ENCODE data around the gene HSP90B1. TPM values are rescaled to one million over a fixed set of nuclear protein-coding genes. Genes with fewer than 3 reads are reported as not detected.

Gene HSP90B1
- total and polyA plus RNA-seq, 4 experiments from 2014 or later, result 199 to 534 (median 384) TPM

DNA sequence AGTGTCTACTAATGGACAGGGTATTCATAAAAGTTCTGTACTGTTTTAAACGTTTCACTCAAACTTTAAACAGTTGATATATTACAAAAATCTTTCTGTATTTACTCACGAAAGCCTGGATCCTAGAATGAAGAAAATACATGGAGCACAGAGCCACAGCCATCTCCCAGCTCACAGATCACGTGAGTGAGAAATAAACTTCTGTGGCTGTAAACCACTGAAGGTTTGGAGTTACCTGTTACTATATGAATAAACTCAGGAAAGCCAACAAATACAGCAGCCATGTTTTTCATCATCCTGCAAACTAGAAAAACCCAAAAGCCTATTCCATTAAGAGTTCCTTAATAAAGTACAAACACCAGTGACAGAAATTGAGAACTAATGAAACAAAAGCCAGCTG, 34.6 kb downstream of the HSP90B1 start:
- peak overlapping the region; percentile 84 for H3K27ac ChIP-seq (ENCODE audit: low read depth, low read length)
- H3K9me3 ChIP-seq (ENCODE audit: control insufficient read depth in 1 of 2, low read length in 2 of 2), result no peaks in the 10 kb centered on the region
- H3K36me3 ChIP-seq (ENCODE audit: insufficient read depth, low read length), result no peaks in the 10 kb centered on the region
- CTCF ChIA-PET (ENCODE audit: partially characterized antibody), result interaction anchor here (2.1 to 3.1 kb wide), 3 partner anchors 10 to 35 kb away, joined by 7 to 32 read pairs (median 10); partner anchors contain the start of gene HSP90B1
- no peak for DNase-seq
- peaks cover 28 to 60% (median 49%) of the 10 kb centered on the region in 4 donors for H3K4me1 Mint-ChIP-seq
- peaks cover 5 to 28% of the 10 kb centered on the region in 2 donors for H3K36me3 Mint-ChIP-seq
- intact Hi-C loops (cut with micrococcal nuclease), result loop anchor here (1.0 to 5.0 kb wide), 6 partner anchors 8 to 322 kb away; partner anchors contain the start of genes HSP90B1, NFYB and NT5DC3
- no peaks in the 10 kb centered on the region for H3K27me3 Mint-ChIP-seq
- peak overlapping the region; percentile 97 to 100 (median 99) for H3K27ac Mint-ChIP-seq
- H3K4me3 ChIP-seq (ENCODE audit: low read length in 2 of 2), result peak overlapping the region; percentile 65 to 99
- H3K4me3 Mint-ChIP-seq, result peak overlapping the region; percentile 98 to 99 (median 98)
- no peaks in the 10 kb centered on the region for H3K27me3 ChIP-seq (ENCODE audit: insufficient read depth, low read length)
- POLR2A ChIA-PET (ENCODE audit: partially characterized antibody), result interaction anchor here (0.8 to 3.3 kb wide), 12 partner anchors 9 to 1168 kb away, joined by 3 to 210 read pairs (median 6); partner anchors contain the start of genes HCFC2, HSP90B1 and NFYB
- no peaks in the 10 kb centered on the region for H3K9me3 Mint-ChIP-seq
- H3K4me1 ChIP-seq (ENCODE audit: insufficient read depth, low read length), result peaks cover 47% of the 10 kb centered on the region

DNA sequence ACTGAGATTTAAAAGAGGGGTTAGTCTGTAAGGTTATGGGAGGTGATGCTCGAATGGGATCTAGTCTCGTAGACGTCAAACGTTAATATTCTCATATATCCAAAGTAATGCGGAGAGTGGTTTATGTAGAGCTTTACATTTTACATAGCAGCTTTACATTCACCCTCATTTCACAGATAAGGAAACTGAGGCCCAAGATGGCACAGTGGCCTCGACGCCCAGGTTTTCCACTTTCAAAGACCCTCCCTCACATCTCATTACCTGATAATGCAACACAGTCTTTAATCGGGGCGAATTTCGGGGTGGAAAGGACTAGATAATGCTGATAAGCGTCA, 35.0 kb downstream of the HSP90B1 start:
- H3K27me3 Mint-ChIP-seq, result no peaks in the 10 kb centered on the region
- no peaks in the 10 kb centered on the region for H3K27me3 ChIP-seq (ENCODE audit: insufficient read depth, low read length)
- intact Hi-C loops (cut with micrococcal nuclease), result loop anchor here (1.0 to 5.0 kb wide), 6 partner anchors 8 to 322 kb away; partner anchors contain the start of genes HSP90B1, NFYB and NT5DC3
- H3K4me1 ChIP-seq (ENCODE audit: insufficient read depth, low read length), result peaks cover 51% of the 10 kb centered on the region
- peak overlapping the region; percentile 98 to 99 (median 98) for H3K4me3 Mint-ChIP-seq
- H3K4me1 Mint-ChIP-seq, result peaks cover 28 to 64% (median 51%) of the 10 kb centered on the region in 4 donors
- no peak for DNase-seq
- peak overlapping the region; percentile 97 to 100 (median 99) for H3K27ac Mint-ChIP-seq
- H3K9me3 Mint-ChIP-seq, result no peaks in the 10 kb centered on the region
- no peaks in the 10 kb centered on the region for H3K36me3 ChIP-seq (ENCODE audit: insufficient read depth, low read length)
- peaks cover 5 to 28% of the 10 kb centered on the region in 2 donors for H3K36me3 Mint-ChIP-seq
- ChIA-PET POLR2A (ENCODE audit: partially characterized antibody) (interaction anchor here (0.8 to 3.3 kb wide), 21 partner anchors 10 to 1167 kb away, joined by 3 to 210 read pairs (median 5); partner anchors contain the start of genes EID3, HCFC2, HSP90B1 and NFYB), CTCF (ENCODE audit: partially characterized antibody) (interaction anchor here (1.6 to 3.1 kb wide), 5 partner anchors 10 to 144 kb away, joined by 6 to 32 read pairs (median 8); partner anchors contain the start of gene HSP90B1)
- peak overlapping the region; percentile 65 to 99 for H3K4me3 ChIP-seq (ENCODE audit: low read length in 2 of 2)
- H3K9me3 ChIP-seq (ENCODE audit: control insufficient read depth in 1 of 2, low read length in 2 of 2), result no peaks in the 10 kb centered on the region
- peak overlapping the region; percentile 84 for H3K27ac ChIP-seq (ENCODE audit: low read depth, low read length)

DNA sequence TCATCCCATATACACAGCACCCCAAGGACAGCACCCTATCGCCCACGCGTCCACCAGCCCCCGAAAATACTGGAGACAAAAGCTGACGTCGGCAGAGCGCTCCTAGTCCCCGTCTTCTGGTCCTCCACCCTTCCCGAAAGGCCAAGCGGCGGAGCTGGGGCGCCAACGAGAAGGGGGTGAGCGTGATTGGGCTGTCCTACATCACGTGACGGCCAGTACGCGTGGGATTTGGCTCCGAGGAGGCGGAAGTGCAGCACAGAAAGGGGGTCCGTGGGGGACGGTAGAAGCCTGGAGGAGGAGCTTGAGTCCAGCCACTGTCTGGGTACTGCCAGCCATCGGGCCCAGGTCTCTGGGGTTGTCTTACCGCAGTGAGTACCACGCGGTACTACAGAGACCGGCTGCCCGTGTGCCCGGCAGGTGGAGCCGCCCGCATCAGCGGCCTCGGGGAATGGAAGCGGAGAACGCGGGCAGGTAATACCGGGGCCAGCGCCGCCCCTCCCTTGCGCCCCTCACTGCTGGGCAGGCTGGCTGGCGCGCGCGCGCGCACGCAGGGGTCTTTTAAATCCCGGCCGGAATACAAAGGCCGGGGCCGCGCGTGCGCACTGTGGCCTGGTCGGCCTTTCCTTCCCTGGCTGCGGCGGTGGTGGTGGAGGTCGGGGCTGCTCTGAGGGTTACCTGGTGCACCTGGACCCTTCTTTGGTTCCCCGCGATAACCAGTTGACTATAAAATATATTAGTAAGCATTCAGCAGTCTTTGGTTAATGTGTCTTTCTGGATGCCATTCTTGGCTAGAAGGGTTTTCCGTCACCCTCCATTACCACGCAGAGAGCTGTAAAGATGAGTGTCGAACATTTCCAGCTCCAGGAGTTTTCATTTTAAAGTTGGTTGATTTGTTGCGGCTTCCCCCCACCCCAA, 35.6 kb downstream of the HSP90B1 start, which contains the start of gene TDG:
Gene TDG (plus strand): TSS at position 283 of the 915 bp plus-strand sequence. CDS start 166 bp downstream, at position 449.
- intact Hi-C loops (cut with micrococcal nuclease), result loop anchor here (1.0 to 5.0 kb wide), 6 partner anchors 9 to 321 kb away; partner anchors contain the start of genes HSP90B1, NFYB and NT5DC3
- peaks cover 56% of the 10 kb centered on the region for H3K4me1 ChIP-seq (ENCODE audit: insufficient read depth, low read length)
- peak within 1 kb of the TSS; percentile 97 to 100 (median 99) for H3K27ac Mint-ChIP-seq
- H3K4me3 ChIP-seq (ENCODE audit: low read length in 2 of 2), result peak within 1 kb of the TSS; percentile 65 to 99
- H3K9me3 ChIP-seq (ENCODE audit: control insufficient read depth in 1 of 2, low read length in 2 of 2), result no peaks in the 10 kb centered on the region
- H3K36me3 Mint-ChIP-seq, result peaks cover 5 to 30% of the 10 kb centered on the region in 2 donors
- H3K36me3 ChIP-seq (ENCODE audit: insufficient read depth, low read length), result no peaks in the 10 kb centered on the region
- H3K27me3 Mint-ChIP-seq, result no peaks in the 10 kb centered on the region
- peaks cover 28 to 67% (median 54%) of the 10 kb centered on the region in 4 donors for H3K4me1 Mint-ChIP-seq
- H3K27me3 ChIP-seq (ENCODE audit: insufficient read depth, low read length), result no peaks in the 10 kb centered on the region
- H3K4me3 Mint-ChIP-seq, result peak within 1 kb of the TSS; percentile 98 to 99 (median 98)
- POLR2A ChIA-PET (ENCODE audit: partially characterized antibody), result interaction anchor here (0.8 to 3.3 kb wide), 22 partner anchors 10 to 1167 kb away, joined by 3 to 210 read pairs (median 5); partner anchors contain the start of genes EID3, HCFC2, HSP90B1 and NFYB
- peak within 1 kb of the TSS; percentile 84 for H3K27ac ChIP-seq (ENCODE audit: low read depth, low read length)
- CTCF ChIA-PET (ENCODE audit: partially characterized antibody), result interaction anchor here (1.6 to 3.1 kb wide), 5 partner anchors 11 to 143 kb away, joined by 6 to 32 read pairs (median 8); partner anchors contain the start of gene HSP90B1
- H3K9me3 Mint-ChIP-seq, result no peaks in the 10 kb centered on the region
- DNase-seq, result peak; percentile 93 to 99 (median 96)

DNA sequence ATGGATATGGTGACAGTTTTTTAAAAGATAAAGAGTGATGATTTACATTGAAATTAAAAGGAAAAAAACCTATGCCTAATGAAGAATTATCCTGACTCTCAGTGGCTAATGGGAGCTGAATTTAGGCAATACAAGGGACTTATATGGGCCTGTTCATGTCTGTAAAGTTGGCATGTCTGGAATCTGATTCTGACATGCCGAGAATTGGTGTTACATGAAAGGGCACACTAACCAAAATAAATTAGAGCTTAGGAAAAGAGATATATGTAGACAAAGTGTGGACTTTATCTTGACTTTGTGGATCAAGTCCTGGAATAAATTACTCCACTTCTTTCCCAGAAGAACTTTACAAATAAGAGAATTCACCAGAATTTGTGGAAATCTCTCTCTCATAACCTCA, 36.5 kb downstream of the HSP90B1 start:
- ChIA-PET CTCF (ENCODE audit: partially characterized antibody) (interaction anchor here (1.6 to 3.1 kb wide), 5 partner anchors 12 to 142 kb away, joined by 6 to 32 read pairs (median 8); partner anchors contain the start of gene HSP90B1), POLR2A (ENCODE audit: partially characterized antibody) (interaction anchor here (0.7 to 3.3 kb wide), 11 partner anchors 10 to 171 kb away, joined by 3 to 210 read pairs (median 8); partner anchors contain the start of genes HCFC2, HSP90B1 and NFYB)
- no peaks in the 10 kb centered on the region for H3K9me3 ChIP-seq (ENCODE audit: control insufficient read depth in 1 of 2, low read length in 2 of 2)
- H3K27ac ChIP-seq (ENCODE audit: low read depth, low read length), result peak overlapping the region; percentile 84
- H3K27me3 ChIP-seq (ENCODE audit: insufficient read depth, low read length), result no peaks in the 10 kb centered on the region
- H3K27me3 Mint-ChIP-seq, result no peaks in the 10 kb centered on the region
- peaks cover 60% of the 10 kb centered on the region for H3K4me1 ChIP-seq (ENCODE audit: insufficient read depth, low read length)
- no peaks in the 10 kb centered on the region for H3K9me3 Mint-ChIP-seq
- peaks cover 5 to 35% of the 10 kb centered on the region in 2 donors for H3K36me3 Mint-ChIP-seq
- peak overlapping the region; percentile 98 to 99 (median 98) for H3K4me3 Mint-ChIP-seq
- H3K4me3 ChIP-seq (ENCODE audit: low read length in 2 of 2), result peak overlapping the region; percentile 65 to 99
- DNase-seq, result no peak
- peaks cover 35 to 76% (median 62%) of the 10 kb centered on the region in 4 donors for H3K4me1 Mint-ChIP-seq
- H3K36me3 ChIP-seq (ENCODE audit: insufficient read depth, low read length), result no peaks in the 10 kb centered on the region
- H3K27ac Mint-ChIP-seq, result peak overlapping the region; percentile 97 to 100 (median 99)
- intact Hi-C loops (cut with micrococcal nuclease), result loop anchor here (5.0 kb wide), 2 partner anchors 171 to 321 kb away; partner anchors contain the start of gene NFYB

DNA sequence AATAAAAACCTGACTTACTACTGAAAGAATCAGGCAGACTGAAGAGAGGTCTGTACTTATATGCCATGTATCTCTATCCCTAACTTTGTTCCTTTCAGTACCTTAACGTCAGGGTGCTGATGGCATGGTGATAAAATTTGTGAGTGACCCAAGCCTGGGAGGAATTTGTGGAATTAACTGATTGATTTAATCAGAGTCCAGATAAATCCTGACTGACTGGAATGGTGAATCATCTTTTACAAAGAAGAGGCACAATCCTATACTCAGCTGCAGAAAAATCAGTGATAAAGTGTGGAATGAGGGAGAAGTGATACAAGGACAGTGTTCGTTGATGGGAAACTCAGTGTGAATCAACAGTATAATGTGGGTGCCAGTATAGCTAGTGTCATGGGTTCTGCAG, 39.2 kb downstream of the HSP90B1 start:
- intact Hi-C loops (cut with micrococcal nuclease), result loop anchor here (5.0 kb wide), 2 partner anchors 168 to 318 kb away; partner anchors contain the start of gene NFYB
- H3K36me3 Mint-ChIP-seq, result peaks cover 8 to 45% of the 10 kb centered on the region in 2 donors
- POLR2A ChIA-PET (ENCODE audit: partially characterized antibody), result interaction anchor here (0.8 to 1.6 kb wide), 3 partner anchors 13 to 71 kb away, joined by 3 to 4 read pairs (median 4); partner anchors contain the start of gene HSP90B1

DNA sequence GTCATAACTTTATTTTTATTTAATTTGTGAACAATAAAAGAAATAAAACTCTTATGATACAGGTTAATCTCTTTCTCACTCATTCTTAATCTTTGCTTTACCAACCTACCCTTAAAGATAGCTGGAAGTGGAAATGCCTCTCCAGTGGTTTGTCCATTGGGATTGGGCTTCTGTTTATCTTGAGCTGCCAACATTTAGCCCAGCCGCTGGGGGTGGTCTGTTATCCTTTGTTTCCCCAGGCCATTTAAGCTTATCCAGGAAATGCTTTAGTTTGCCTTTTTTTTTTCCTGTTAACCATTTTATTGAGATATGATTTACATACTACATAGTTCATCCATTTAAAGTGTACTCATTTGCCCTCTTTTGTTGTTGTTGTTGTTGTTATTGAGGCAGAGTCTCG, 43.7 kb downstream of the HSP90B1 start:
- intact Hi-C loops (cut with micrococcal nuclease), result no loop called here
- no peak for DNase-seq
- Mint-ChIP-seq H3K27ac (peak overlapping the region in 1 of 7 donors; percentile 60), H3K9me3 (no peaks in the 10 kb centered on the region), H3K4me3 (peak overlapping the region in 1 of 8 donors; percentile 8), H3K4me1 (peaks cover 28 to 79% (median 43%) of the 10 kb centered on the region in 4 donors), H3K36me3 (peaks cover 25 to 51% of the 10 kb centered on the region in 2 donors), H3K27me3 (no peaks in the 10 kb centered on the region)
- CTCF ChIA-PET (ENCODE audit: partially characterized antibody), result no interaction called here
- H3K4me3 ChIP-seq (ENCODE audit: low read length in 2 of 2), result no peak overlapping the region
- H3K27me3 ChIP-seq (ENCODE audit: insufficient read depth, low read length), result no peaks in the 10 kb centered on the region
- no peaks in the 10 kb centered on the region for H3K9me3 ChIP-seq (ENCODE audit: control insufficient read depth in 1 of 2, low read length in 2 of 2)
- peaks cover 15% of the 10 kb centered on the region for H3K36me3 ChIP-seq (ENCODE audit: insufficient read depth, low read length)
- POLR2A ChIA-PET (ENCODE audit: partially characterized antibody), result interaction anchor here (1.0 to 2.4 kb wide), 2 partner anchors 21 to 45 kb away, joined by 3 to 10 read pairs; partner anchors contain the start of gene HSP90B1
- no peak overlapping the region for H3K27ac ChIP-seq (ENCODE audit: low read depth, low read length)
- peaks cover 26% of the 10 kb centered on the region for H3K4me1 ChIP-seq (ENCODE audit: insufficient read depth, low read length)

More for the DNA sequence above, 39.2 kb downstream of the HSP90B1 start:
- no peaks in the 10 kb centered on the region for H3K36me3 ChIP-seq (ENCODE audit: insufficient read depth, low read length)
- no peaks in the 10 kb centered on the region for H3K27me3 ChIP-seq (ENCODE audit: insufficient read depth, low read length)
- Mint-ChIP-seq H3K9me3 (no peaks in the 10 kb centered on the region), H3K4me1 (peaks cover 43 to 87% (median 73%) of the 10 kb centered on the region in 4 donors), H3K27ac (peak overlapping the region in 2 of 7 donors; percentile 25 to 43), H3K4me3 (peak overlapping the region in 2 of 8 donors; percentile 12 to 51), H3K27me3 (no peaks in the 10 kb centered on the region)
- CTCF ChIA-PET (ENCODE audit: partially characterized antibody), result interaction anchor here (1.3 kb wide), 1 partner anchor 10 kb away, joined by 3 read pairs; no protein-coding TSS in a partner anchor
- no peak overlapping the region for H3K4me3 ChIP-seq (ENCODE audit: low read length in 2 of 2)
- DNase-seq, result no peak
- H3K9me3 ChIP-seq (ENCODE audit: control insufficient read depth in 1 of 2, low read length in 2 of 2), result no peaks in the 10 kb centered on the region
- H3K27ac ChIP-seq (ENCODE audit: low read depth, low read length), result no peak overlapping the region
- peaks cover 60% of the 10 kb centered on the region for H3K4me1 ChIP-seq (ENCODE audit: insufficient read depth, low read length)
